IMR-90 (cell line): Measurements from ENCODE around the gene NDUFS7. TPM values are rescaled to one million over a fixed set of nuclear protein-coding genes. Genes with fewer than 3 reads are reported as not detected.

Experiments
- ATAC-seq: fragments of 200-7000 bp; cut with Tn5 transposase; 2 replicates; pipeline ENCODE4 v1.9.1; 2020; ENCODE audit warnings: low read depth, mild to moderate bottlenecking, moderate library complexity
- BruUV-seq: library from RNA; stranded (reverse); fragments of 400-500 nt; replicated peaks from 2 replicates; lab custom pipeline; 2021; lab: Mats Ljungman, UMichigan
- CTCF ChIA-PET: fragments of 300-600 bp; formaldehyde crosslinking; extraction: SDS; loops from one replicate; lab custom pipeline; 2021; ENCODE audit warnings: antibody characterized with exemption; lab: Yijun Ruan, JAX
- POLR2A ChIA-PET: fragments of 300-600 bp; sonication (Branson Sonifier 250); formaldehyde crosslinking; loops from one replicate; lab custom pipeline; 2022; ENCODE audit warnings: antibody characterized with exemption; ENCODE audit not compliant: unreplicated experiment; lab: Charles Lee
- DNase-seq: peaks from one replicate; pipeline ENCODE4 v3.0.0; 2013
- H2AFZ ChIP-seq: replicated peaks from 2 replicates; pipeline ENCODE3; 2013; ENCODE audit warnings: low read length, mild to moderate bottlenecking; ENCODE audit not compliant: poor library complexity
- H2AK5ac ChIP-seq: 2 replicates; pipeline ENCODE4 v1.6.1; 2013; ENCODE audit warnings: low read depth, low read length, inconsistent platforms
- H2AK9ac ChIP-seq: replicated peaks from 2 replicates; pipeline ENCODE3; 2013; ENCODE audit warnings: mild to moderate bottlenecking, low read depth, low read length, moderate library complexity; ENCODE audit not compliant: poor library complexity
- H2BK120ac ChIP-seq: 2 replicates; pipeline ENCODE4 v1.6.1; 2013; ENCODE audit warnings: low read depth, low read length, inconsistent platforms
- H2BK15ac ChIP-seq: 3 replicates; pipeline ENCODE4 v1.6.1; 2013; ENCODE audit warnings: low read depth, low read length, inconsistent platforms
- H2BK20ac ChIP-seq: 2 replicates; pipeline ENCODE4 v1.6.1; 2013; ENCODE audit warnings: low read depth, mild to moderate bottlenecking, inconsistent platforms, low read length, moderate library complexity
- H2BK5ac ChIP-seq: 2 replicates; pipeline ENCODE4 v1.6.1; 2013; ENCODE audit warnings: mild to moderate bottlenecking, low read depth, low read length, inconsistent platforms; ENCODE audit not compliant: poor library complexity, severe bottlenecking
- H3K14ac ChIP-seq: replicated peaks from 2 replicates; pipeline ENCODE4 v1.6.1; 2013; ENCODE audit warnings: low read depth, low read length, inconsistent platforms
- H3K18ac ChIP-seq: 2 replicates; pipeline ENCODE4 v1.6.1; 2013; ENCODE audit warnings: low read depth, low read length, control low read depth
- H3K23ac ChIP-seq: 2 replicates; pipeline ENCODE4 v1.6.1; 2013; ENCODE audit warnings: low read depth, low read length, inconsistent platforms
- H3K27ac ChIP-seq: 2 replicates; pipeline ENCODE4 v1.5.1; 2013; ENCODE audit warnings: mild to moderate bottlenecking, control low read depth, low read length; ENCODE audit not compliant: insufficient read depth
- H3K27me3 ChIP-seq: 2 replicates; pipeline ENCODE4 v1.6.1; 2013; ENCODE audit warnings: low read length; ENCODE audit not compliant: control insufficient read depth, insufficient read depth
- H3K36me3 ChIP-seq: 2 replicates; pipeline ENCODE4 v1.6.1; 2013; ENCODE audit warnings: low read length, mixed read lengths; ENCODE audit not compliant: control insufficient read depth, insufficient read depth
- H3K4ac ChIP-seq: 2 replicates; pipeline ENCODE4 v1.6.1; 2013; ENCODE audit warnings: low read depth, low read length, inconsistent platforms
- H3K4me1 ChIP-seq: 2 replicates; pipeline ENCODE4 v1.6.1; 2013; ENCODE audit warnings: low read length, mixed read lengths; ENCODE audit not compliant: control insufficient read depth, insufficient read depth
- H3K4me2 ChIP-seq: 2 replicates; pipeline ENCODE4 v1.6.1; 2013; ENCODE audit warnings: low read depth, mild to moderate bottlenecking, control low read depth, low read length, moderate library complexity
- H3K4me3 ChIP-seq: 2 replicates; pipeline ENCODE4 v1.5.1; 2013; ENCODE audit warnings: low read depth, mild to moderate bottlenecking, control low read depth, low read length, moderate library complexity; ENCODE audit not compliant: insufficient read depth
- H3K56ac ChIP-seq: 2 replicates; pipeline ENCODE4 v1.6.1; 2013; ENCODE audit warnings: low read length, inconsistent platforms; ENCODE audit not compliant: insufficient read depth; ENCODE audit errors: extremely low read depth
- H3K79me1 ChIP-seq, 2 experiments: 2 replicates each; pipeline ENCODE4 v1.6.1; 2013; ENCODE audit warnings: low read length in 2 of 2, inconsistent platforms in 1 of 2, low read depth in 1 of 2
- H3K9ac ChIP-seq: 2 replicates; pipeline ENCODE4 v1.6.1; 2013; ENCODE audit warnings: low read depth, low read length, control low read depth
- H3K9me1 ChIP-seq: 2 replicates; pipeline ENCODE4 v1.6.1; 2013; ENCODE audit warnings: low read length, inconsistent platforms; ENCODE audit not compliant: insufficient read depth
- H3K9me3 ChIP-seq: 2 replicates; pipeline ENCODE4 v1.6.1; 2013; ENCODE audit warnings: low read length; ENCODE audit not compliant: control insufficient read depth, insufficient read depth
- H4K20me1 ChIP-seq: 2 replicates; pipeline ENCODE4 v1.6.1; 2013; ENCODE audit warnings: low read length, inconsistent platforms; ENCODE audit not compliant: insufficient read depth
- H4K5ac ChIP-seq: 2 replicates; pipeline ENCODE4 v1.6.1; 2013; ENCODE audit warnings: mild to moderate bottlenecking, low read depth, low read length, control low read depth
- H4K8ac ChIP-seq, 2 experiments: 2 replicates each; pipeline ENCODE4 v1.6.1; 2013; ENCODE audit warnings: low read depth in 2 of 2, low read length in 2 of 2, control low read depth in 1 of 2, inconsistent platforms in 1 of 2
- H4K91ac ChIP-seq: 2 replicates; pipeline ENCODE4 v1.6.1; 2013; ENCODE audit warnings: low read depth, low read length, inconsistent platforms; ENCODE audit not compliant: insufficient read depth
- BHLHE40 ChIP-seq: fragments of 150-350 bp; IDR thresholded peaks from 2 replicates; pipeline ENCODE4 v1.6.1; 2016; ENCODE audit warnings: mild to moderate bottlenecking, low read depth, low read length
- CEBPB ChIP-seq: IDR thresholded peaks from 2 replicates; pipeline ENCODE4 v1.6.1; 2012; ENCODE audit warnings: low read depth, low read length, improper control_type of control experiment
- MXI1 ChIP-seq: IDR thresholded peaks from 2 replicates; pipeline ENCODE4 v1.6.1; 2012; ENCODE audit warnings: low read depth, mild to moderate bottlenecking, low read length, moderate library complexity, borderline replicate concordance
- NFE2L2 ChIP-seq: fragments of 150-350 bp; IDR thresholded peaks from 2 replicates; pipeline ENCODE4 v1.6.1; 2016; ENCODE audit warnings: low read depth, mild to moderate bottlenecking, low read length
- POLR2A ChIP-seq: IDR thresholded peaks from 2 replicates; pipeline ENCODE4 v1.6.1; 2012; ENCODE audit warnings: mild to moderate bottlenecking, low read depth, low read length
- RAD21 ChIP-seq: IDR thresholded peaks from 2 replicates; pipeline ENCODE4 v1.6.1; 2012; ENCODE audit warnings: low read length, improper control_type of control experiment
- RCOR1 ChIP-seq: IDR thresholded peaks from 2 replicates; pipeline ENCODE4 v1.6.1; 2012; ENCODE audit warnings: mild to moderate bottlenecking, low read length, improper control_type of control experiment; ENCODE audit not compliant: insufficient replicate concordance
- RFX5 ChIP-seq: IDR thresholded peaks from 2 replicates; pipeline ENCODE4 v1.8.0; 2012; ENCODE audit warnings: low read depth, mild to moderate bottlenecking, low read length, moderate library complexity
- WGBS, 2 experiments: methylation state at CpG; one replicate each; pipeline versions ENCODE4 v1.1.5 to v1.1.7; 2013; ENCODE audit warnings: missing lambda C conversion rate in 2 of 2; ENCODE audit not compliant: insufficient read length in 1 of 2; ENCODE audit errors: extremely low coverage in 2 of 2; 5-methylcytosine and 5-hydroxymethylcytosine counted together
- dilution Hi-C: fragments of 300-500 bp; cut with HindIII; formaldehyde crosslinking; loops from one replicate; pipeline ENCODE4 v1.14.3; 2018; ENCODE audit warnings: low sequenced_read_pairs; ENCODE audit not compliant: unreplicated experiment
- in situ Hi-C: fragments of 300-500 bp; cut with MboI; formaldehyde crosslinking; loops from 3 replicates; pipeline ENCODE4 v1.14.3; 2019; ENCODE audit warnings: low sequenced_read_pairs, inconsistent platforms, mixed read lengths
- intact Hi-C: fragments of 100-400 bp; cut with micrococcal nuclease; formaldehyde crosslinking; loops from 2 replicates; pipeline ENCODE4 v1.10.0; 2022
- polyA plus RNA-seq, 3 experiments: library from polyadenylated mRNA; depleted of rRNA; stranded (reverse); fragments of >200 nt; gene quantifications; 2 replicates each; pipeline ENCODE4 v1.2.3, GENCODE V29; 2012; ENCODE audit warnings: low replicate concordance in 1 of 3
- total RNA-seq: library from RNA; depleted of rRNA; stranded (reverse); fragments of >200 nt; gene quantifications from 2 replicates; pipeline ENCODE4 v1.2.3, GENCODE V29; 2012
- TF ChIP-seq, protein P1 (sequence below): fragments of 150-350 bp; IDR thresholded peaks from 2 replicates; pipeline ENCODE4 v1.6.1; 2016; ENCODE audit warnings: low read depth, mild to moderate bottlenecking, low read length, moderate library complexity, borderline replicate concordance
- TF ChIP-seq, protein P2 (sequence below): fragments of 150-350 bp; IDR thresholded peaks from 2 replicates; pipeline ENCODE4 v1.6.1; 2017; ENCODE audit warnings: mild to moderate bottlenecking, antibody characterized with exemption, low read length, low read depth

The NDUFS7 gene
- total and polyA plus RNA-seq, 2 of the 4 experiments (the other 2 are of a cell fraction) = 60.8 to 136 TPM

- Histone ChIP-seq H3K14ac (no peak overlapping the region), H3K9ac (no peak overlapping the region), H2BK120ac (no peak overlapping the region), H4K20me1 (peaks cover 4% of the 10 kb centered on the region), H3K36me3 (peaks cover 24% of the 10 kb centered on the region), H2AK9ac (no peak overlapping the region), H2BK20ac (no peak overlapping the region), H3K79me1 (peaks cover 7 to 56% of the 10 kb centered on the region in 2 experiments), H2BK5ac (no peak overlapping the region), H3K4me3 (no peak overlapping the region), H3K4me1 (peaks cover 19% of the 10 kb centered on the region), H3K4ac (no peak overlapping the region), H4K8ac (no peak overlapping the region), H3K27ac (no peak overlapping the region), H3K9me3 (no peaks in the 10 kb centered on the region), H3K18ac (no peak overlapping the region), H3K27me3 (no peaks in the 10 kb centered on the region), H3K4me2 (no peak overlapping the region), H2AK5ac (no peak overlapping the region), H3K23ac (no peak overlapping the region), H3K56ac (no peak overlapping the region), H4K91ac (no peak overlapping the region), H2BK15ac (no peak overlapping the region), H3K9me1 (peaks cover 13% of the 10 kb centered on the region), H2AFZ (no peak overlapping the region), H4K5ac (no peak overlapping the region)
- dilution Hi-C loops (no loop called here), intact Hi-C loops (no loop called here), in situ Hi-C loops (no loop called here)
- ChIA-PET CTCF (no interaction called here), POLR2A (no interaction called here)
- no peak for DNase-seq
- WGBS, 2 experiments = 96% methylated on average over 19 of the region's 24 CpGs; no CpG with 5 or more reads in 1 of the 2 experiments
- TSS peak; percentile 29 for BruUV-seq
- ATAC-seq = no peak
- TF ChIP-seq RAD21 (no peak), RFX5 (no peak), MXI1 (no peak), BHLHE40 (no peak), NFE2L2 (no peak), CEBPB (no peak), RCOR1 (no peak), POLR2A (no peak)
- TF ChIP-seq, protein P1, sequence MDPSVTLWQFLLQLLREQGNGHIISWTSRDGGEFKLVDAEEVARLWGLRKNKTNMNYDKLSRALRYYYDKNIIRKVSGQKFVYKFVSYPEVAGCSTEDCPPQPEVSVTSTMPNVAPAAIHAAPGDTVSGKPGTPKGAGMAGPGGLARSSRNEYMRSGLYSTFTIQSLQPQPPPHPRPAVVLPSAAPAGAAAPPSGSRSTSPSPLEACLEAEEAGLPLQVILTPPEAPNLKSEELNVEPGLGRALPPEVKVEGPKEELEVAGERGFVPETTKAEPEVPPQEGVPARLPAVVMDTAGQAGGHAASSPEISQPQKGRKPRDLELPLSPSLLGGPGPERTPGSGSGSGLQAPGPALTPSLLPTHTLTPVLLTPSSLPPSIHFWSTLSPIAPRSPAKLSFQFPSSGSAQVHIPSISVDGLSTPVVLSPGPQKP = no peak
- TF ChIP-seq, protein P2, sequence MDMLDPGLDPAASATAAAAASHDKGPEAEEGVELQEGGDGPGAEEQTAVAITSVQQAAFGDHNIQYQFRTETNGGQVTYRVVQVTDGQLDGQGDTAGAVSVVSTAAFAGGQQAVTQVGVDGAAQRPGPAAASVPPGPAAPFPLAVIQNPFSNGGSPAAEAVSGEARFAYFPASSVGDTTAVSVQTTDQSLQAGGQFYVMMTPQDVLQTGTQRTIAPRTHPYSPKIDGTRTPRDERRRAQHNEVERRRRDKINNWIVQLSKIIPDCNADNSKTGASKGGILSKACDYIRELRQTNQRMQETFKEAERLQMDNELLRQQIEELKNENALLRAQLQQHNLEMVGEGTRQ = no peak
These were observed 26.1 kb upstream of the NDUFS7 start for GRCh38 chr19:1357531-1358109.
